ENCODE results near the gene DNAH3. TPM values are rescaled to one million over a fixed set of nuclear protein-coding genes. Genes with fewer than 3 reads are reported as not detected.
"Not testable (repeated sequence)": the region's sequence is repeated elsewhere in the genome, so short reads cannot be mapped to it uniquely, and the experiment has no call there.

Gene DNAH3
- total RNA-seq, 1 donor from 2014 or later, result not detected

DNA sequence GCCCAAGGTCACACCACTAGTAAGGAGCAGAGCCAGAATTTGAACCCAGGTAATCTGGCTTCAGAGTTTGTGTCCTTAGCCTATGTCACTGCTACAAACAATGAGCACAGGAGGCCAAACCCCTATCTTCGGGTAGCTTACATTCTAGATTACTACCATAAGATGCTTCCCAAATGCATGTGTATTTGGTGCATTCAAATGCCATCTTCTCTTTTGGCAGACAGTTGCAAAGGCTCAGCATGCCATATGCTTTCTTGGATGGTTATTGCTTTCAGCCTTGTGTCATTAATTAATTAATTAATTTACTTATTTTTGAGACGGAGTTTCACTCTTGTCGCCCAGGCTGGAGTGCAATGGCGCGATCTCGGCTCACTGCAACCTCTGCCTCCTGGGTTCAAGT is 80.7 kb downstream of the DNAH3 start:
- no peak for DNase-seq (ENCODE audit: extremely low spot score, unreplicated experiment)
- Mint-ChIP-seq H3K27ac (no peak overlapping the region), H3K9me3 (no peaks in the 10 kb centered on the region), H3K36me3 (no peaks in the 10 kb centered on the region), H3K4me1 (ENCODE audit: unreplicated experiment) (no peaks in the 10 kb centered on the region), H3K4me3 (no peak overlapping the region), H3K27me3 (no peaks in the 10 kb centered on the region)
- TF ChIP-seq, protein P1, sequence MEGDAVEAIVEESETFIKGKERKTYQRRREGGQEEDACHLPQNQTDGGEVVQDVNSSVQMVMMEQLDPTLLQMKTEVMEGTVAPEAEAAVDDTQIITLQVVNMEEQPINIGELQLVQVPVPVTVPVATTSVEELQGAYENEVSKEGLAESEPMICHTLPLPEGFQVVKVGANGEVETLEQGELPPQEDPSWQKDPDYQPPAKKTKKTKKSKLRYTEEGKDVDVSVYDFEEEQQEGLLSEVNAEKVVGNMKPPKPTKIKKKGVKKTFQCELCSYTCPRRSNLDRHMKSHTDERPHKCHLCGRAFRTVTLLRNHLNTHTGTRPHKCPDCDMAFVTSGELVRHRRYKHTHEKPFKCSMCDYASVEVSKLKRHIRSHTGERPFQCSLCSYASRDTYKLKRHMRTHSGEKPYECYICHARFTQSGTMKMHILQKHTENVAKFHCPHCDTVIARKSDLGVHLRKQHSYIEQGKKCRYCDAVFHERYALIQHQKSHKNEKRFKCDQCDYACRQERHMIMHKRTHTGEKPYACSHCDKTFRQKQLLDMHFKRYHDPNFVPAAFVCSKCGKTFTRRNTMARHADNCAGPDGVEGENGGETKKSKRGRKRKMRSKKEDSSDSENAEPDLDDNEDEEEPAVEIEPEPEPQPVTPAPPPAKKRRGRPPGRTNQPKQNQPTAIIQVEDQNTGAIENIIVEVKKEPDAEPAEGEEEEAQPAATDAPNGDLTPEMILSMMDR (conservative IDR thresholded peaks at IDR 0.05), result no peak

- H3K27ac Mint-ChIP-seq, result no peak overlapping the region
- H3K27me3 Mint-ChIP-seq, result no peaks in the 10 kb centered on the region
- H3K4me1 Mint-ChIP-seq (ENCODE audit: unreplicated experiment), result no peaks in the 10 kb centered on the region
These were observed 86.4 kb downstream of the DNAH3 start for GRCh38 chr16:21064203-21064602.

GRCh38 chr16:21063314-21063713 is 87.3 kb downstream of the DNAH3 start:
- H3K27me3 Mint-ChIP-seq; DNase-seq (ENCODE audit: extremely low spot score, unreplicated experiment); H3K27ac Mint-ChIP-seq; H3K9me3 Mint-ChIP-seq; H3K36me3 Mint-ChIP-seq; H3K4me1 Mint-ChIP-seq (ENCODE audit: unreplicated experiment); H3K4me3 Mint-ChIP-seq: not testable (repeated sequence)

More at GRCh38 chr16:21064203-21064602, 86.4 kb downstream of the DNAH3 start:
- no peaks in the 10 kb centered on the region for H3K9me3 Mint-ChIP-seq
- H3K4me3 Mint-ChIP-seq, result no peak overlapping the region
- TF ChIP-seq, protein P1 (conservative IDR thresholded peaks at IDR 0.05), result no peak
- DNase-seq (ENCODE audit: extremely low spot score, unreplicated experiment), result no peak
- H3K36me3 Mint-ChIP-seq, result no peaks in the 10 kb centered on the region

DNA sequence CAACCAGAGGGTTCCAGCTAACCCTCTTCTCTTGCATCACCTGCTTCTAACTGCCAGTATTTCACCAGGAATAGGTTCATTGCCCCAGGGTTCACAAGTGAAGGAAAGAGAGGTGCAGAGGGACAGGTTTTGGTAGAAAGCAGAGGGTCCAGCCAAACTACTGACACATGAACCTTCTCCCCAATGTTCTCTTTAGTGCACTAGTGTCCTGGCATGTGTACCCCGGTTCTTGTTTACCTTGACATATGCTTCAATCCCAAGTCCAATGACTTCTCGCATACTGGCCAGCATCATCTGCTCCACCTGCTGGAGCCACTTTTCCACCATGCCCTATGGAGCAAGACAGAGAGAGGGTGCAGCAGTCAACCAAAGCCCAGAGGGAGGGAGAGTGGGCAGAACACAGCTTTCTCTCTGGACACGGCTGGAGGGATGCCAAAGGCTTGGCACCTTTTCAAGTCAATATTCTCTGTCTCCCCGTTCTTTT is 90.6 kb downstream of the DNAH3 start:
- Mint-ChIP-seq H3K36me3 (no peaks in the 10 kb centered on the region), H3K27me3 (peaks cover 16% of the 10 kb centered on the region), H3K9me3 (no peaks in the 10 kb centered on the region), H3K4me3 (no peak overlapping the region), H3K27ac (no peak overlapping the region), H3K4me1 (ENCODE audit: unreplicated experiment) (no peaks in the 10 kb centered on the region)
- DNase-seq (ENCODE audit: extremely low spot score, unreplicated experiment), result no peak
- TF ChIP-seq, protein P1 (conservative IDR thresholded peaks at IDR 0.05), result no peak

GRCh38 chr16:21057875-21058274 is 92.8 kb downstream of the DNAH3 start:
- H3K27ac Mint-ChIP-seq, result no peak overlapping the region
- H3K4me1 Mint-ChIP-seq (ENCODE audit: unreplicated experiment), result no peaks in the 10 kb centered on the region
- H3K4me3 Mint-ChIP-seq, result no peak overlapping the region

DNA sequence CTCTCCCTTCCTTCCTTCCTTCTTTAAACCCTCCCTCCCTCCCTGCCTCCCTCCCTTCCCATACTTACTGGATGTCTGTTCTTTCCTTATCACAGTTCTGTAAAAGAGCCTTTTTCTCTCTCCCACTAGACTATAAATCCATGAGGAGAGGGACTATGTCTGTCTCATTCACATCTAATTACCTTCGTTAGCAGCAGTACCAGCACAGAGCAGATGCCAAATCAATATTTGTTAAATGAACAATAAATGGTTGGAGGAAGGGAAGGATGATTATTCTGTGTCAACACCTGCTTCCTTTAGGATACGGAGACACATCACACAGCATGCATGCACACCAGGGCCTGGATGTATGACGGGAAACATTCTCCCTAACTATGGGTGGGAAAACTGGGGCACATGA is 94.2 kb downstream of the DNAH3 start:
- TF ChIP-seq, protein P1 (conservative IDR thresholded peaks at IDR 0.05), result no peak
- no peak overlapping the region for H3K4me3 Mint-ChIP-seq
- H3K4me1 Mint-ChIP-seq (ENCODE audit: unreplicated experiment), result no peaks in the 10 kb centered on the region
- no peaks in the 10 kb centered on the region for H3K36me3 Mint-ChIP-seq
- no peaks in the 10 kb centered on the region for H3K9me3 Mint-ChIP-seq
- no peak for DNase-seq (ENCODE audit: extremely low spot score, unreplicated experiment)
- no peak overlapping the region for H3K27ac Mint-ChIP-seq
- H3K27me3 Mint-ChIP-seq, result peaks cover 37% of the 10 kb centered on the region

More at GRCh38 chr16:21057875-21058274, 92.8 kb downstream of the DNAH3 start:
- DNase-seq (ENCODE audit: extremely low spot score, unreplicated experiment), result no peak
- H3K9me3 Mint-ChIP-seq, result no peaks in the 10 kb centered on the region
- TF ChIP-seq, protein P1 (conservative IDR thresholded peaks at IDR 0.05), result no peak
- no peaks in the 10 kb centered on the region for H3K36me3 Mint-ChIP-seq
- peaks cover 28% of the 10 kb centered on the region for H3K27me3 Mint-ChIP-seq

DNA sequence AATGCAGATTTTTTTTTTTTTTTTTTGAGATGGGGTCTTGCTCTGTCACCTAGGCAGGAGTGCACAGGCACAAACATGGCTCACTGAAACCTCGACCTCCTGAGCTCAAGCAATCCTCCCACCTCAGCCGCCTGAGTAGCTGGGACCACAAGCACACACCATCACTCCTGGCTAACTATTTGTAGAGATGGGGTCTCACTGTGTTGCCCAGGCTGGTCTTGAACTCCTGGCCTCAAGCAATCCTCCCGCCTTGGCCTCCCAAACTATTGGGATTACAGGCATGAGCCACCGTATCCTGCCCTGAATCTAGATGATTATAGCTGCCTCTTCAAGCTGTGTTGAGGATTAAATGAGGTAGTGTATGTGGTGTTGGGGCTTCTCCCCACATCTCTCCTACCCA is 94.9 kb downstream of the DNAH3 start:
- DNase-seq (ENCODE audit: extremely low spot score, unreplicated experiment); H3K4me3 Mint-ChIP-seq; H3K4me1 Mint-ChIP-seq (ENCODE audit: unreplicated experiment); H3K9me3 Mint-ChIP-seq; H3K27ac Mint-ChIP-seq; H3K36me3 Mint-ChIP-seq: not testable (repeated sequence)
- peaks cover 37% of the 10 kb centered on the region for H3K27me3 Mint-ChIP-seq

Measured in type B pancreatic cell (in vitro differentiated cells).